GM21526 (cell line): ENCODE measurements around the gene PKP4.

Experiments
- ATAC-seq: cut with Tn5 transposase; IDR thresholded peaks from one replicate; pipeline ENCODE4 v1.9.1; 2021; ENCODE audit warnings: moderate library complexity; ENCODE audit not compliant: unreplicated experiment, low FRiP score

Gene PKP4

DNA sequence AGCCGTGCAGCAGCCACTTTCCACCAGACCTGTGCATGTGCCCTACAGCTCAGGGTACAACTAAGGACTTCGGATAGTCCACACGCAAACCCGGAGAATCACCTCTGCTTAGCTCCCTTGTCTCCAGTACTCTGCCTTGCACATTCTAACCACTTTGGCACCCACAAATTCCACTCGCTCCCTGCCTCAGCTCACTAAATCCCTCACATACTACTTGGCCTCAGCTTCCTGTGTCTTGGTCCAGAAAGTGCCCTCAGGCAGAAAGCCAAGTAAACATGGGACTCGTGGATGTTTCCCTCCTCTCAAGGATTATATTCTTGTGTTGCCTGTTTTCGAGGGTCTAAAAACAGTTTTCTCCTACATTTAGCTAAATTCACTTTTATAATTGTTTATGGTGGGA is 180.6 kb downstream of the PKP4 start:
- ATAC-seq, result no peak

DNA sequence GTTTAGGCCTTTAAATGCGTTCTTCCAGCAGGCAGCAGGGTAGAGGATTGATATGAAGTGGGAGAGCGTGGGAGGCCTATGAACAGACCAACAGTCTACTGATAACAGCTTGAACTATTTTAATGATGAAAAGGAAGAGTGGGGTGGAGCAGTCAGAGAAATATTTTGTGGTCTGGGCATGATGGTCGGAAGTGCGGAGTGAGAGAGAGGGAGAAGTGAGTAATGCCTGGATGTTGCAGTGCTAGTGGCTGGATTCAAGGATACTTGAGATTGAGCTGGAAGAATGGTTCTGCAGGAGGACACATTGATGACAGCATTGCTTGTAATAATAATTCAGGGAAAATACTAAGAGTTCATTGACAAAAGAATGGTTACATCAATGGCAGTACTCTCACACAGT is 187.4 kb downstream of the PKP4 start:
- ATAC-seq, result no peak

DNA sequence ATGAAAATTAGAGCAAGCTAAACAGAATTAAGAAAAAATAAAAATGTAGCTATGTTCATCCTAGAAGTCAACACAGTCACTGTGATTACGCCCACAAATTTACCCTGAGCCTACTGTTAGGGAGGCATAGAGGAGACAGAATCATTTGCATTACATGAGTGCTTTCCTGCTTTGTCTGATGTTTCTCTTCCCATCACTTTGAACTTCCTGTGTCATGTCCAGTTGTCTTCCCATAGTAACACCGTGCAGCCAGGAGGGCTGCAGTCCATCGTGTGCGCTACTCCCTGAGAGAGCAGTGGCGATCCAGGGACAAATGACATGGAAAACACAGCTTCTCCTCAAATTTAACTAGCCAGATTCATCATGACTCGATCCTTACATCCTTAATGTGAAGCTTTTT is 188.5 kb downstream of the PKP4 start:
- ATAC-seq, result no peak

DNA sequence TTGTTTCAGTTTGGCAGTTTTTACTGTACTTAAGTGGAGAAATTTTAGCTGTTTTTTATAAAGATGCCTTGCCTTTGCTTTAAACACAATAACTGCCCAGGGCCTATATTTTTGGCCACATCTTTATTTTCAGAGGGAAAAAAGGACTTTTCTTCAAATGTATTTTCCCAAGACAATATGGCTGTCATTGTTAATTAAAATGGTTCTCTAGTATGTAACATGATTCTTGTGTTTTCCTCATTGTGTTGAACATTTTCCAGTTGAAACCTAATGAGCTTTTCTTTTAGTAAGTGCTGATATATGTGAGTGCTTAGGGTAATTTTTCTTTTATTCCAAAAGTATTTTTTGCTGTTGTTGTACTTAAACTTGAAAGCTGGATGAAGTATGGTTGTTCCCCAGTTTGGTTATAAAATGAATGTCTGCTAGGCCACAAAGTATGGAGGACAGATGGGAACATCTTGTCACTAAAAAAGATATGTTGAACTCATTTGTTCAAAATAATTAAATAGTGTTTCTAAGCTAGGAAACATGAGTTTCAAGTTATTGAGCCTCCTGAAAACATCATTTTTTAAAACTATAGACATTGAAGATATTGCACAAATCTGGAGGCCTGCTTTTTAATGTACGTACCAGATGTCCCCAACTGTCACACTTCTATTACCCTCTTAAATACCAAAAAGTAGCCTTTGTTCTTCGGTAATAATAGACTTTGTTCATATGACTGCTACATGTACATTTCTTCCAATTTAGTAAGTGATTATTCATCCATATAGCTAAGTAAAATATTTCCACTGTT is 190.9 kb downstream of the PKP4 start:
- no peak for ATAC-seq

DNA sequence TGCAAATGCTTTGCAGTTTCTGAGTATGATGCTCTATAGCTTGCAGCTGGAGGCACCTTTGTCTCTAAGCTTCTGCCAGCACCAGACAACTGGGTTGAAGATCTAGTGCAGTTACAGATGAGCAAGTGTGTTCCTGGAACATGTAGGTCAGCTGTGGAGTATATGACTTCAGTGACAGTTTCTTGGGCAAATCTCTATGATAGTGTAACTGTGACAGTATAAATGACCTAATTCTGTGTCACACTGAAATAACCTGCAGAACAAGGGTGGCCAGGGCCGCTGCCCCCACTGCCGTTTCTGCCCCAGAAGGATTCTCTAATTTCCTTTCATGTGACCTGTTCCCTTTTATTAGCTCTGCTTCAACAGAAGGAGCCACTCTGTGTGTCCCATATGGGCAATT is 193.1 kb downstream of the PKP4 start:
- no peak for ATAC-seq

DNA sequence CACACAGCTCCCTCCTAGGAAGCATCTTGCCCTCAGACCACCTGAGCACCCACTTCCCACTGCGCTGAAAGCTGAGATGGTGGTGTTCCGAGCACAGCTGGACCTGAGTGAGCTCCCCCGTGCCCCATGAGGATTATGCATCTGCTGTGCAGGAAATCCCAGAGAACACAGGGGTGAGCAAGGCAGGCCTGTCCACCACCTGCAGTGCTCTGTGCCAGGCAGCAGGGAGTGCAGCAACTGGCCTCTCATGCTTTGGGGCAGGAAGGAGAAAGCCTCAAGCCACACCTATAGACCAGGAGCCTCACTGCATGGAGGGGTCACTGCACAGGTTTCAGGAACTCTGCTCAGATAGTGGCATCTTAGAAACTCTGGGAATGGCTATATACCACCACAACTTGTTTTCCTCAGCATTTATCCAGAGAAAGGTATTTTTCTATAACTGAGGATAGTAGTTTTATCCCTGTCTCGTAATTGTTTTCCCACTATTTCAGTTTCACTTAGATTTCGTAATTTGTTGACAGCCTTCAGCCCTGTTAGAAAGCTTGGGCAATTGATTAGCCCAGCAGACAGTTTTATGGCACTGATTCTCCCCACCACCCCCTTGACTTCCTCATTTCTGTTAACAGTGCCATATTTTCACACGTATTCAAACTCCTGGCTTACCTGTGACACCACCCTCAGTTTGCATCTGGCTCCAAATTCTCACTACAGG is 194.1 kb downstream of the PKP4 start:
- no peak for ATAC-seq

DNA sequence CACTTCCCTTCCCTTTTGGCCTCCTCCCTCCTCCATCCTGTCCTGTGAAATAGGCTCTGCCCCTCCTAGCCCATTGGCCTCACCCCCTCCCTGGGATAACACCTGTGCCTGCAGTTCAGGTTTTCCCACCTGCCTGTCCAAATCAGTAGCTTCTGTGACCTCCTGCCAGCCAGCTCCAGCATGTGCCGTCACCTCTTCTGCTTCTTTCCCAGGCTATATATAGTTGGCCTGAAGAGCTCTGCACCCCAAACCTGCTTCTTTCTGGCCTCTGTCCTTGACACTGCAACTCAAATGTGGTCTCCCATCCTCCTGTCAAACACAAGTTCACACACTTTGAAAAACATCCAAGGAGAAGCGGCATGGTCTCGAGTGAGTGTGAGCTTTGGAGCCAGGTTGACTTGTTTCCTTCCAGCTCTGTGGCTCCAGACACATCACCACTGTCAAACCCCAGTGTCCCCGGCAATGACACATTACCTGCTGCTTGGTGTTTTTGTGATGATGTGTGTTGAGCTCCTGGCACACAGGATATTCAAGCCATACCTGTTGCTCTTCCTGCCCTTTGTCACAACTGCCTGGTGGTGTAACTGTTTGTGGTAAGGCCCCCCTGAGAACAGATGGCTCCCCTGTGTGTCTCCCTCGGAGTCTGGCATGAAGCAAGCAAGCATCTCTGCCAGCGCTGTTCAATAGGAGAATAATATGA is 194.8 kb downstream of the PKP4 start:
- no peak for ATAC-seq

DNA sequence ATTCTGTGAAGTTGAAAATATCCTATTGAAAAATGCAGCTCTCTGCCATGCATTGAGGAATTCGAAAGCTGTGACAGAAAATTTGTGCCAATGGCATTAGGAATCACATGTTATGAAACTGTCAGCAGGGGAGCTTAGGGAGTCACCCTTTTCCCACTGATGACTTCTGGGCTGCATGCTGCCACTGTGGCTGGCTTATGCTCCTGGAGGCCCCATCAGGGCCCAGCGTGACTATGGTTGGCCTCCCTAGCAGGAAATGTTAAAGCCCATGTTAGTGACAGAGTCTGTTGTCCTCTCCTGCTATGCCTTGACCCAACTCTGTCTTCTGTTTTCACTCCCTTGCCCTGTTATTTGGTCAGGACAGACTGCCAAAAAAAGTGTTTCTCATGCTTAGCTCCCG is 198.9 kb downstream of the PKP4 start:
- ATAC-seq, result no peak

DNA sequence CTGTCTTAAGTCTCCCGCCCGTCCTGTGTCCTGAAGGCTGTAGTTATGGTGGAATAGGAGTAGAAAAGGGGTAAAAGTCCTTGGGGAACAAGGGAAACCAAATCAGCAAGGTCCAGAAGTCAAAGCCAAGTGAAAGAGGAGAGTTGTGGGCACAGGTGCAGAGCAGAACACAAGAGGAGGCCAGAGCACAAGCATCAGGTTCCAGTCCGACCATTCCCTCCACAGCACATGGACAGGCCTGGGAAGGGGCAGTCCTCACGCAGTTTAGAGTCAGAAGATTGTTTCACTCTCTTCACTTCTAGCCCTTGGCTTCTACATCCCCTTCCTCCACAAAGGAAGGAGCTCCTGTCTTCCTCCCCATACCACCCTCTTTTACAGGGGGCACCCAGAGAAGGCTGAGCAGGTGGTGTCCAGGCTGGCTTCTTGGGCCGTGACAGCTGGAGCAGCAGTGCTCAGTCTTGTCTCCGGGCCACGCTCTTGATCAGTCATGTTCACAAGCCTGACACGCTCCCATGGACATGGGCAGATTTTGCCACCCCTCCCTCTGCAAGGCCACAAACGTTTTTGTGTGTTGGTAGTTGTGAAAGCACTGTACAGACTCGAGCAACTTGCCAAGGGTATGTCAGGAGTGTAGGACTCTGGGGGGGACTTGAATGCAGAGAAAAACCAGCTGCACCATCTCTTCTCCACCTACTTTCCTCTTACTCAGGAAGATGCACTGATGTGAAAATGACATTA is 199.9 kb downstream of the PKP4 start:
- no peak for ATAC-seq

DNA sequence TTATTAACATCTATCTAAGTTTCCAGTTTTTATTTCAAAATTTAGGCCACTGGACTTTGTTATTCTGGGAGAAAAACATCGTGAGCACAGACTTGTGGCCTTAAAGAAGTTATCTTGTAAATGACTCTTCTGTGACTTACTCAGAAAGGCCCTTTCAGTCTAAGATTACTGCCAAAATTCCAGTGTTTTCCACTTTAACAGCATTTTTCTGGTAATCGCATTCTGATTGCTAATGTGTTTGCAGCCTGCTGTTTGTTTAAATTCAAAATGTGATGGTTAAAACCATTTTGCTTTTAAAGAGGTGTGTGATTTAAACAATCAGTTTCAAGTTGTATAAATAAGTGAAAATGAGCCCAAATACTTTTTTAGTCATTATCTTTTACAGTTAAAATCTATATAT is 201.6 kb downstream of the PKP4 start:
- ATAC-seq, result no peak

DNA sequence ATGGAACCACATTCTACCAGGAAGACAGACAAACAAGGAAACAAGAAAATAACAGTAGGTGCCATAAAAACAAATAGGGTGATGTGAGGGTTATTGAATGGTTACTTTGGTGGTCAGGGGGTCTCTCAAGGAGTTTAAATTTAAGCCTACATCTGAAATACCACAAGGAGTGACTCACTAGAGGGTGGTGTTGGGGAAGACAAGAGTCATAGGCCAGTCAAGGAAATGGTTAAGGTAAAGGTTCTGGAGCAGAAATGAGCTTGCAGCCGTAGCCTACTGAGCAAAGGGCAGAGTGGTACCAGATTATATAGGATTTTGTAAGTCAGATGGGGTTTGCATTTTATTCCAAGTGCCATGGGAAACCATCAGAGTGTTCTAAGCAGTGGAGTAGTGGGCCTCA is 202.7 kb downstream of the PKP4 start:
- no peak for ATAC-seq

DNA sequence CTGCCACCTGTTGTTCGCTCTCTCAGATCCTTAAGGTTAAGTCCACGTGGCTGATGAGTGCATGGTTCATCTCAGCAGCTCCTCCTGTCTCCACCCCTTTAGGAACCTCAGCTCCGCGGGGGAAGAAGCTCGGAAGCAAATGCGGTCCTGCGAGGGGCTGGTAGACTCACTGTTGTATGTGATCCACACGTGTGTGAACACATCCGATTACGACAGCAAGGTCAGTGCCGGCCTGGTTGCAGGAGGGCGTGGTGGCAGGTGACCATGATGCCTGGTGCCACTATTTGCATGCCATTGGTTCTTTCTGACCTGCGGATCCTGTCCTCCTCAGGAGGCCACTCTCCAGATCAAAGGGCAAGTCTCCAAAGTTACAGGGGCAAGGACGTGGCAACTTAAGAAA is 204.5 kb downstream of the PKP4 start:
- ATAC-seq, result no peak

DNA sequence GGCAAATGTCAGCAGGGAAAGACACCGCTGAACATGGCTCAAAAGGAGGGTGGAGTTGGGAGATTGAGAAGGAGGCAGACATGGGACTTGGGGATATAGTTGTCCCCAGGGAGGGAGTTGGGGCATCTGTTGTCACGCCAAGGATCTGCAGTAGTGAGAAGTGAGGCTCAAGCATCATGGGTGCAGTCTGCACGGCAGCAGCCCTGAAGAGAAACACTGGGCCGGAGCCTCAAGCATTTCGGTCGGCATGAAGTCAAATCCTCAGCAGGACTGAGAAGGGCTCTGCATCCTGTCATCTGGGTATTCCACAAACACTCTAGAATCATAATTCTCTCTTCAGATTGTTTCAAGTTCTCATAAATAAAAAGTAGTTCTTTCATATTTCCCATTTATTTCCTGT is 205.7 kb downstream of the PKP4 start:
- no peak for ATAC-seq

DNA sequence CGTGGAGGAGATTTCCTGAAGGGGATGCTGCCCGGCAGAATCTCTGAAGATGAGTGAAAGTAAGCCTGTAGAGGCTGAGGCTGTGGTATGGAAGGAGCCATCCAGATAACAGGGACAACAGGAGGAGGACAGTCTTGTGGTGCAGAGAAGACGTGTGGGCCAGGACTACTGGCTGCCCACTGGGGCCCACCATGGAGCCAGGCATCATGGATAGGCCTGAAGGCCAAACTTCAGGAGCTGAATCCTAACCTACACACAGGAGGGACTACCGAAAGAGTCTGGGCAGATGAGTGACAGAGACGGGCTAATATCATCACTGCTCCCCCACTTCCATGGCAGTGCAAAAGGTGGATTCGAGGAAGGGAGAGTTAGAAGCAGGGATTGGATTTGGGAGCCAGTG is 207.0 kb downstream of the PKP4 start:
- no peak for ATAC-seq

DNA sequence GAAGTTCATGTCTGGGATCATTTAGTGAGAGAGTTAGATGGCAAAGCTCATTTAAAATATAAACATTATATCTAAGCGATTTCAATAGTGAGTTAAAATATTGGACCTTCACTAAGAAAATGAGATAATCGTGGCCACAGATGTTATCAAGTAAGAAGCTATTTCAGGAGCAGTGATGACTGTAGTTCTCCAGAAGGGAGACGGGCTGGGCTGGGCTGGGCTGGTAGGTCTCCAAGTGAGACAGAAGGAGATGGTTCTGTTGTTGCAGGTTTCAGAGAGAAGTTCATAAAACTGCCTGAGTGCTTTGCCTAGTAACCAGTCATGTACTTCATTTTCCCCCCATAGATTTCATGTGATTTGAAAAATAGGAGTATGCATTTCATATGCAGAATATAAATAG is 208.2 kb downstream of the PKP4 start:
- ATAC-seq, result no peak

DNA sequence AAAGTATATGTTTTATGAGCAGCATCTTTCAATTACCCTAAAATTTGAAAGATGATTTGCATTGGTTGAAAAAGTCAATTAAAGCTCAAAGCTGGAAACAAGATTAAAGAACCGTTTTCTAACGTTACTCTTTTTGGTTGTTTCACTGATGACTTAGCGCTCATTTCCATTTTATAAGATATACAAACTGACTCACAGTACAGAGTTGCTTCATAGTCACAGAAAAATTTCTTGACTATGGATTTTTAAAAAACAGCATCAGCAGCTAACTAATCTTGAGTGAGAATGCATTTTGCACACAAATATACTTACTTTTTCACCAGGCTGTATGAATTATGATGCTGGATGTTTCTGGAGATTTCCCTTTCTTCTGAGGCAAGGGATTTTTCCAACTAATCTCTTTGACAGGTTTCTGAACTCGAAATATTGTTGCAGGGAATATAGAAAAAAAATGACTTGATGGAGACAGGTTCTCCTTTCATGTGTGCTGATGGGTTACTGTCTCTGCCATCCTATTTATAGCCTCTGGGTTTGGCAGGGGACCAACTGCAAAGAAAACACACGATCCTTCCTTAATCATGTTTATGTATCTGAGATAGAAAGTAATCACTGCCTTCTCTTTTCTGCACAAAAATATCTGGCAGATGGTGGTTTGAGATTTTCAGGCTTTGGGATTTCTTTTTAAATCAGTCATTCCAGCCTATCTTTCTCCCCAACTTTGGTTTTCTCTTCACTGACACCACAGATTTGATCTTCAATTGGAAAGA is 209.0 kb downstream of the PKP4 start:
- no peak for ATAC-seq

DNA sequence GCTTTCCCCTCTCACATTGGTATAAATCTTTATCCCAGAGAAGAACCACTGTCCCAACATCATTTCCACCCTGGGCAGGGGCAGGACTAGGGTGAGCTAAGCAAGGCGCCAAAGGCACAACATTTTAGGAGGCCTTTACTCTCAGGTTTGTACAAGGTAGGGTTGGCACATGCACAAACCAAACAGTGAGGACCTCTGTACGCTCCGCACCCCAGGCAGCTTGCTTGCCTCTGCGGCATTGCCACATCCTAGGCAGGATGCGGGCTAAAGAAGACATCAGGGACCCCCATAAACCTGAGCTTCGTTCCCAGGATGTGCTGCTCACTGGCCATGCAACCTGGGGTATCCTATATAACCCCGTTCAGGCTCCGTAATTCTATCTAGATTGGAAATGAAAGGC is 210.2 kb downstream of the PKP4 start:
- no peak for ATAC-seq

DNA sequence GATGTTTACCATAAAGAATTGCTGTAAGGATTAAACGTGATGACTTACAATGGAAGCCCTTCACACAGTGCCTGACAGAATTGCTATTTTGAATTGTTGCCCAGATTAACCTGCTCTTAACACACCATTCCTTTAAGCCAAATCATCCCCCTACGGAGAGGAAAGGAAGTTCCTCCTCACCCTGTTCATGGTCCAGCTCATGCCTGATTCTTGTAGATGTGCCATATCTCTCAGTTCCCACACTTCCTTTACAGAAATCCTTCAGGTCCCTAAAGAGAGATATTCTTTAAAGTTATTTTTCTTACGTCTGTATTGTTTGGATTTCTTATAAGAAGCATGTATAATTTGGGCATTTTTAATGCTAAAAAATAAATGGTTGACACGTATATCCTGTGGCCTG is 210.8 kb downstream of the PKP4 start:
- ATAC-seq, result no peak

DNA sequence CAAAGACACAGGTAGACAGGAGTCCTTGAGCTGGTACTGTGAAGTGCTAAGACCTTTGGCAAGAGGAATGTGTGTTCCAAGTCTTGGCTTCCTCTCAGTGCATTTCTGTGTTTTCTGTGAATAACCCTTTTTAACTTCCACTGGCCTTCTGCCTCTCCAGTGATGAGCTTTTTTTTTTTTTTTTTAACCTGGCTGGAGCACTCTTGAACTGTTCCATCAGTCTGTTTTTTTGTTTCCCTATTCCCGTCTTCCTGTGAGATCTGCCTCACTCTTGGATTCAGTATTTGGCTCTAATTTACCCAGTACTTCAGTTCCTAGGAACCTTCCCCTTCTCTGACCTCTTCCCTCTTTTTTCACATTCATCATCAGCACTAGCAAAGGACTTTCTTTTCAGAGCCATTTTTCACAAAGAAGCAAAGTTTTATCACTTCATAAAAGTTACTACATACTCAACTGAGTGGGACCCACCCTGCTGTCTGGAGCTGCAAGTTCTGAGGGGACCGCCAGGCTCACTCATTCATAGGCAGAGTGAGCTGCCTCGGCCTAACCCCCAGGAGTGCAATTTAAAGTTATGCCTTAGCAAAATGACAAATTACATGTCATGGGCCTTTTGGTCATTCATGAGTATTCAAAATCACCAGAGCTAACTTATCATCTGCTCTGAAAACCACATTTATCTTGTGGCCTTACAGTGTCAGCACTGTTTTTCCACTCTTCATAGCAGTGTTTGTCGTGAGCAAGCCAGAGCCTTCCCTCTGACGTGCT is 211.4 kb downstream of the PKP4 start:
- no peak for ATAC-seq

DNA sequence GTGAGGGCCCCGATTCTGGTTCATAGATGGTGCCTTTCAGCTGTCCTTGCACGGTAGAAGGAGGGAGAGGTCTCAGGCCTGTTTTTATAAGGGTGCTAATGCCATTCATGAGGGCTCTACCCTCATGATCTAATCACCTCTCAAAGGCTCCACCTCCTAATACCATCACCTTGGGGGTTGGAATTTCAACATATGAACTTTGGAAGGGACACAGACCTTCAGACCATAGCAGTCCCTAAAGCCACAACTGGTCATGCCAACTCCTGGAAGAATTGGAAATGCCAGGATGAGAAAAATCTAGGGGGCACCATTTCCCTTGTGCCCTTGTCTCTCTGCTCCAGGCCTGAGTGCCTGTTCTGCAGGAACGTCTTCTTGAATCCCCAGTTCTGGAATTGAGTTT is 213.5 kb downstream of the PKP4 start:
- ATAC-seq, result no peak
